HepG2 (cell line): Measurements from ENCODE around the gene RPS6KA3.

Experiments
- GFI1 ChIP-seq: sonication (generic); formaldehyde crosslinking; IDR thresholded peaks from 2 replicates; pipeline ENCODE4 v1.5.0; 2020; ENCODE audit warnings: missing genetic modification reagents, mild to moderate bottlenecking, borderline replicate concordance
- ZFX ChIP-seq: sonication (generic); formaldehyde crosslinking; IDR thresholded peaks from 2 replicates; pipeline ENCODE4 v1.4.0; 2020; ENCODE audit warnings: mild to moderate bottlenecking, low read depth, missing genetic modification reagents, moderate library complexity
- TF ChIP-seq, protein P1 (sequence below): sonication (generic); formaldehyde crosslinking; conservative IDR thresholded peaks from 2 replicates; pipeline ENCODE4 v1.8.1; 2023; ENCODE audit warnings: missing genetic modification reagents
- TF ChIP-seq, protein P2 (sequence below), 2 experiments: fragments of 450-650 bp in 1 of 2; sonication (generic) in 1 of 2; formaldehyde crosslinking; IDR thresholded peaks; 2 replicates each; pipeline versions ENCODE4 v1.5.0 to v1.8.0; 2020 to 2022; ENCODE audit warnings: mild to moderate bottlenecking in 1 of 2, missing genetic modification reagents in 1 of 2
- TF ChIP-seq, protein P3 (sequence below), 2 experiments: IDR thresholded peaks; 2 replicates each; pipeline ENCODE4 v1.6.1; 2011 to 2012; ENCODE audit warnings: low read length in 2 of 2, borderline replicate concordance in 1 of 2, low read depth in 1 of 2, mild to moderate bottlenecking in 1 of 2, moderate library complexity in 1 of 2
- TF ChIP-seq, protein P4 (sequence below): sonication (generic); formaldehyde crosslinking; IDR thresholded peaks from 2 replicates; pipeline ENCODE4 v1.4.0; 2020; ENCODE audit warnings: missing genetic modification reagents
- TF ChIP-seq, protein P5 (sequence below): sonication (generic); formaldehyde crosslinking; IDR thresholded peaks from 2 replicates; pipeline ENCODE4 v1.5.0; 2020; ENCODE audit warnings: mild to moderate bottlenecking, missing genetic modification reagents, moderate library complexity

DNA sequence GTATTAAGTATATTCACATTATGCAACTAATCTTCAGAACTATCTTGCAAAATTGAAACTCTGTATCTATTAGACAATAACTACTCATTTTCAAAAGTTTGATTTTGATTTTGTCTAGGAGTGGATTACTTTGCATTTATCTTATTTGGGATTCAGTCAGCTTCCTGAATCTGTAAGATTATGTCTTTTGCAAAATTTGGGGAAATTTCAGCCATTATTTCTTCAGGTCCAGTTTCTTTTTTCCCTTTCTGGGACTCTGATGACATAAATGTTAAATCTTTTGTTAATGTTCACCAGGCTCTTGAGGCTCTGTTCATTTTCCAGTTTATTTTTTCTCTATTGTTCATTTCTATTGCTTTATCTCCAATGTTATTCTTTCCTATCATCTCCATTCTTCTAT, 15.0 kb downstream of the RPS6KA3 start:
- TF ChIP-seq GFI1 (CRISPR knock-in tag): no peak
- TF ChIP-seq, protein P1, sequence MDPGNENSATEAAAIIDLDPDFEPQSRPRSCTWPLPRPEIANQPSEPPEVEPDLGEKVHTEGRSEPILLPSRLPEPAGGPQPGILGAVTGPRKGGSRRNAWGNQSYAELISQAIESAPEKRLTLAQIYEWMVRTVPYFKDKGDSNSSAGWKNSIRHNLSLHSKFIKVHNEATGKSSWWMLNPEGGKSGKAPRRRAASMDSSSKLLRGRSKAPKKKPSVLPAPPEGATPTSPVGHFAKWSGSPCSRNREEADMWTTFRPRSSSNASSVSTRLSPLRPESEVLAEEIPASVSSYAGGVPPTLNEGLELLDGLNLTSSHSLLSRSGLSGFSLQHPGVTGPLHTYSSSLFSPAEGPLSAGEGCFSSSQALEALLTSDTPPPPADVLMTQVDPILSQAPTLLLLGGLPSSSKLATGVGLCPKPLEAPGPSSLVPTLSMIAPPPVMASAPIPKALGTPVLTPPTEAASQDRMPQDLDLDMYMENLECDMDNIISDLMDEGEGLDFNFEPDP (CRISPR knock-in tag): no peak
- TF ChIP-seq, protein P2, sequence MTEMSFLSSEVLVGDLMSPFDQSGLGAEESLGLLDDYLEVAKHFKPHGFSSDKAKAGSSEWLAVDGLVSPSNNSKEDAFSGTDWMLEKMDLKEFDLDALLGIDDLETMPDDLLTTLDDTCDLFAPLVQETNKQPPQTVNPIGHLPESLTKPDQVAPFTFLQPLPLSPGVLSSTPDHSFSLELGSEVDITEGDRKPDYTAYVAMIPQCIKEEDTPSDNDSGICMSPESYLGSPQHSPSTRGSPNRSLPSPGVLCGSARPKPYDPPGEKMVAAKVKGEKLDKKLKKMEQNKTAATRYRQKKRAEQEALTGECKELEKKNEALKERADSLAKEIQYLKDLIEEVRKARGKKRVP (CRISPR knock-in tag; IDR thresholded peaks at IDR 0.05): no peak
- TF ChIP-seq, protein P3, sequence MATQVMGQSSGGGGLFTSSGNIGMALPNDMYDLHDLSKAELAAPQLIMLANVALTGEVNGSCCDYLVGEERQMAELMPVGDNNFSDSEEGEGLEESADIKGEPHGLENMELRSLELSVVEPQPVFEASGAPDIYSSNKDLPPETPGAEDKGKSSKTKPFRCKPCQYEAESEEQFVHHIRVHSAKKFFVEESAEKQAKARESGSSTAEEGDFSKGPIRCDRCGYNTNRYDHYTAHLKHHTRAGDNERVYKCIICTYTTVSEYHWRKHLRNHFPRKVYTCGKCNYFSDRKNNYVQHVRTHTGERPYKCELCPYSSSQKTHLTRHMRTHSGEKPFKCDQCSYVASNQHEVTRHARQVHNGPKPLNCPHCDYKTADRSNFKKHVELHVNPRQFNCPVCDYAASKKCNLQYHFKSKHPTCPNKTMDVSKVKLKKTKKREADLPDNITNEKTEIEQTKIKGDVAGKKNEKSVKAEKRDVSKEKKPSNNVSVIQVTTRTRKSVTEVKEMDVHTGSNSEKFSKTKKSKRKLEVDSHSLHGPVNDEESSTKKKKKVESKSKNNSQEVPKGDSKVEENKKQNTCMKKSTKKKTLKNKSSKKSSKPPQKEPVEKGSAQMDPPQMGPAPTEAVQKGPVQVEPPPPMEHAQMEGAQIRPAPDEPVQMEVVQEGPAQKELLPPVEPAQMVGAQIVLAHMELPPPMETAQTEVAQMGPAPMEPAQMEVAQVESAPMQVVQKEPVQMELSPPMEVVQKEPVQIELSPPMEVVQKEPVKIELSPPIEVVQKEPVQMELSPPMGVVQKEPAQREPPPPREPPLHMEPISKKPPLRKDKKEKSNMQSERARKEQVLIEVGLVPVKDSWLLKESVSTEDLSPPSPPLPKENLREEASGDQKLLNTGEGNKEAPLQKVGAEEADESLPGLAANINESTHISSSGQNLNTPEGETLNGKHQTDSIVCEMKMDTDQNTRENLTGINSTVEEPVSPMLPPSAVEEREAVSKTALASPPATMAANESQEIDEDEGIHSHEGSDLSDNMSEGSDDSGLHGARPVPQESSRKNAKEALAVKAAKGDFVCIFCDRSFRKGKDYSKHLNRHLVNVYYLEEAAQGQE (IDR thresholded peaks at IDR 0.05; ENCODE audit: borderline replicate concordance in 1 of 2, low read depth in 1 of 2, low read length in 2 of 2): no peak
- TF ChIP-seq, protein P4, sequence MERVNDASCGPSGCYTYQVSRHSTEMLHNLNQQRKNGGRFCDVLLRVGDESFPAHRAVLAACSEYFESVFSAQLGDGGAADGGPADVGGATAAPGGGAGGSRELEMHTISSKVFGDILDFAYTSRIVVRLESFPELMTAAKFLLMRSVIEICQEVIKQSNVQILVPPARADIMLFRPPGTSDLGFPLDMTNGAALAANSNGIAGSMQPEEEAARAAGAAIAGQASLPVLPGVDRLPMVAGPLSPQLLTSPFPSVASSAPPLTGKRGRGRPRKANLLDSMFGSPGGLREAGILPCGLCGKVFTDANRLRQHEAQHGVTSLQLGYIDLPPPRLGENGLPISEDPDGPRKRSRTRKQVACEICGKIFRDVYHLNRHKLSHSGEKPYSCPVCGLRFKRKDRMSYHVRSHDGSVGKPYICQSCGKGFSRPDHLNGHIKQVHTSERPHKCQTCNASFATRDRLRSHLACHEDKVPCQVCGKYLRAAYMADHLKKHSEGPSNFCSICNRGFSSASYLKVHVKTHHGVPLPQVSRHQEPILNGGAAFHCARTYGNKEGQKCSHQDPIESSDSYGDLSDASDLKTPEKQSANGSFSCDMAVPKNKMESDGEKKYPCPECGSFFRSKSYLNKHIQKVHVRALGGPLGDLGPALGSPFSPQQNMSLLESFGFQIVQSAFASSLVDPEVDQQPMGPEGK (CRISPR knock-in tag): no peak
- TF ChIP-seq, protein P5, sequence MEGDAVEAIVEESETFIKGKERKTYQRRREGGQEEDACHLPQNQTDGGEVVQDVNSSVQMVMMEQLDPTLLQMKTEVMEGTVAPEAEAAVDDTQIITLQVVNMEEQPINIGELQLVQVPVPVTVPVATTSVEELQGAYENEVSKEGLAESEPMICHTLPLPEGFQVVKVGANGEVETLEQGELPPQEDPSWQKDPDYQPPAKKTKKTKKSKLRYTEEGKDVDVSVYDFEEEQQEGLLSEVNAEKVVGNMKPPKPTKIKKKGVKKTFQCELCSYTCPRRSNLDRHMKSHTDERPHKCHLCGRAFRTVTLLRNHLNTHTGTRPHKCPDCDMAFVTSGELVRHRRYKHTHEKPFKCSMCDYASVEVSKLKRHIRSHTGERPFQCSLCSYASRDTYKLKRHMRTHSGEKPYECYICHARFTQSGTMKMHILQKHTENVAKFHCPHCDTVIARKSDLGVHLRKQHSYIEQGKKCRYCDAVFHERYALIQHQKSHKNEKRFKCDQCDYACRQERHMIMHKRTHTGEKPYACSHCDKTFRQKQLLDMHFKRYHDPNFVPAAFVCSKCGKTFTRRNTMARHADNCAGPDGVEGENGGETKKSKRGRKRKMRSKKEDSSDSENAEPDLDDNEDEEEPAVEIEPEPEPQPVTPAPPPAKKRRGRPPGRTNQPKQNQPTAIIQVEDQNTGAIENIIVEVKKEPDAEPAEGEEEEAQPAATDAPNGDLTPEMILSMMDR (CRISPR knock-in tag): no peak
- no peak for TF ChIP-seq ZFX (CRISPR knock-in tag)
